ENCODE results near the gene ZNF283. TPM values are rescaled to one million over a fixed set of nuclear protein-coding genes. Genes with fewer than 3 reads are reported as not detected.
A peak's percentile ranks its signal among the peaks of the same experiment; 100 is the strongest.

Gene ZNF283
- total and polyA plus RNA-seq, 9 of the 15 experiments (the other 6 are each of a cell fraction or from before 2014, with no cell fraction given): 6.0 to 19.5 (median 9.8) TPM

DNA sequence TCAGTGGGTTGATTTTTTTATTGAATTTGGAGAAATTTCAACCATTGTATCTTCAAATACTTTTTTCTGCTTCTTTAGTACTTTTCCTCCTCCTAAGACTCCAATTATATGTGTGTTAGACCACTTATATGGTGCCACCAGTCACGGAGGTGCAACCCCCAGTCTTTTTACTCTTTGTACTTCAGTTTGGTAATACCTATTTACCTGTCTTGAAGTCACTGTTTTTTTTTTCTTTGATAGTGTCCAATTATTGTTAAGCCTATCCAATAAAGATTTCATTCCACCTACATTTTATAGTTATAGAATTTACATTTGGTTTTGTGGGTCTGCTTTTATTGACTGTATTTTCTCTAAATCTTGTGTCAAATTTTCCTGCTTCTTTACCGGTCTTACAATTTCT lies 14.9 kb downstream of the ZNF283 start:
- no peak overlapping the region for H3K27ac ChIP-seq (ENCODE audit: extremely low read depth, low read depth, low read length)
- H3K36me3 ChIP-seq (ENCODE audit: control insufficient read depth, insufficient read depth, low read length): peaks cover 59% of the 10 kb centered on the region
- FAIRE-seq: no peak
- no peak overlapping the region for H3K4me2 ChIP-seq (ENCODE audit: insufficient read depth, low read length)
- no peak overlapping the region for H3K4me3 ChIP-seq
- H4K20me1 ChIP-seq (replicated peaks; ENCODE audit: control insufficient read depth, insufficient read depth, low read length): no peaks in the 10 kb centered on the region
- 75% methylated on average over 2 of the region's 2 CpGs for WGBS (ENCODE audit: insufficient coverage, low coverage, missing lambda C conversion rate)
- no peaks in the 10 kb centered on the region for H3K4me1 ChIP-seq (replicated peaks in 1 of 2; ENCODE audit: control insufficient read depth in 2 of 2, insufficient read depth in 2 of 2, low read length in 2 of 2)
- no peak for DNase-seq (ENCODE audit: extremely low read depth in 1 of 4, low spot score in 3 of 4)
- no peak for ATAC-seq
- H3K9ac ChIP-seq (ENCODE audit: insufficient read depth in 1 of 2, low read depth in 2 of 2, low read length in 2 of 2): no peak overlapping the region
- in situ Hi-C loops (cut with MboI) (no loop called here), intact Hi-C loops (cut with micrococcal nuclease) (no loop called here)
- H3K27me3 ChIP-seq (ENCODE audit: control insufficient read depth in 2 of 2, insufficient read depth in 2 of 2, low read length in 2 of 2): no peaks in the 10 kb centered on the region
- H3K79me2 ChIP-seq (ENCODE audit: control insufficient read depth, insufficient read depth, low read length): no peaks in the 10 kb centered on the region
- POLR2A ChIA-PET: no interaction called here
- CTCF ChIA-PET (ENCODE audit: low intra/inter-chr PET ratio): no interaction called here
- peaks cover 13% of the 10 kb centered on the region for H3K9me3 ChIP-seq (replicated peaks; ENCODE audit: control insufficient read depth, insufficient read depth, low read depth, low read length)
- H3K9me1 ChIP-seq (ENCODE audit: control insufficient read depth, insufficient read depth, low read length): no peaks in the 10 kb centered on the region
- no peak overlapping the region for H2AFZ ChIP-seq (ENCODE audit: low read depth, low read length)
- BruUV-seq (replicated peaks): no TSS peak
- TF ChIP-seq RBM14 (IDR thresholded peaks at IDR 0.05; ENCODE audit: borderline replicate concordance, insufficient read depth, low read depth, low read length) (no peak), CBFB (CRISPR knock-in tag; IDR thresholded peaks at IDR 0.05) (no peak), NFE2 (IDR thresholded peaks at IDR 0.05; ENCODE audit: low read depth) (no peak), FIP1L1 (IDR thresholded peaks at IDR 0.05; ENCODE audit: low read depth, low read length, poor library complexity, severe bottlenecking) (no peak), MAFK (IDR thresholded peaks at IDR 0.05; ENCODE audit: low read length) (no peak), SMARCA5 (IDR thresholded peaks at IDR 0.05) (no peak), AFF1 (IDR thresholded peaks at IDR 0.05; ENCODE audit: low read depth in 1 of 2, partially characterized antibody in 2 of 2) (peak in 1 of 2 experiments; percentile 92), E2F8 (IDR thresholded peaks at IDR 0.05; ENCODE audit: low read depth, partially characterized antibody) (no peak), GATAD2B (IDR thresholded peaks at IDR 0.05; ENCODE audit: borderline replicate concordance) (no peak)
- TF ChIP-seq, protein P1, sequence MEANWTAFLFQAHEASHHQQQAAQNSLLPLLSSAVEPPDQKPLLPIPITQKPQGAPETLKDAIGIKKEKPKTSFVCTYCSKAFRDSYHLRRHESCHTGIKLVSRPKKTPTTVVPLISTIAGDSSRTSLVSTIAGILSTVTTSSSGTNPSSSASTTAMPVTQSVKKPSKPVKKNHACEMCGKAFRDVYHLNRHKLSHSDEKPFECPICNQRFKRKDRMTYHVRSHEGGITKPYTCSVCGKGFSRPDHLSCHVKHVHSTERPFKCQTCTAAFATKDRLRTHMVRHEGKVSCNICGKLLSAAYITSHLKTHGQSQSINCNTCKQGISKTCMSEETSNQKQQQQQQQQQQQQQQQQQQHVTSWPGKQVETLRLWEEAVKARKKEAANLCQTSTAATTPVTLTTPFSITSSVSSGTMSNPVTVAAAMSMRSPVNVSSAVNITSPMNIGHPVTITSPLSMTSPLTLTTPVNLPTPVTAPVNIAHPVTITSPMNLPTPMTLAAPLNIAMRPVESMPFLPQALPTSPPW (CRISPR knock-in tag; IDR thresholded peaks at IDR 0.05): no peak
- TF ChIP-seq, protein P2, sequence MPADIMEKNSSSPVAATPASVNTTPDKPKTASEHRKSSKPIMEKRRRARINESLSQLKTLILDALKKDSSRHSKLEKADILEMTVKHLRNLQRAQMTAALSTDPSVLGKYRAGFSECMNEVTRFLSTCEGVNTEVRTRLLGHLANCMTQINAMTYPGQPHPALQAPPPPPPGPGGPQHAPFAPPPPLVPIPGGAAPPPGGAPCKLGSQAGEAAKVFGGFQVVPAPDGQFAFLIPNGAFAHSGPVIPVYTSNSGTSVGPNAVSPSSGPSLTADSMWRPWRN (IDR thresholded peaks at IDR 0.05; ENCODE audit: low read depth): no peak
- TF ChIP-seq, protein P3, sequence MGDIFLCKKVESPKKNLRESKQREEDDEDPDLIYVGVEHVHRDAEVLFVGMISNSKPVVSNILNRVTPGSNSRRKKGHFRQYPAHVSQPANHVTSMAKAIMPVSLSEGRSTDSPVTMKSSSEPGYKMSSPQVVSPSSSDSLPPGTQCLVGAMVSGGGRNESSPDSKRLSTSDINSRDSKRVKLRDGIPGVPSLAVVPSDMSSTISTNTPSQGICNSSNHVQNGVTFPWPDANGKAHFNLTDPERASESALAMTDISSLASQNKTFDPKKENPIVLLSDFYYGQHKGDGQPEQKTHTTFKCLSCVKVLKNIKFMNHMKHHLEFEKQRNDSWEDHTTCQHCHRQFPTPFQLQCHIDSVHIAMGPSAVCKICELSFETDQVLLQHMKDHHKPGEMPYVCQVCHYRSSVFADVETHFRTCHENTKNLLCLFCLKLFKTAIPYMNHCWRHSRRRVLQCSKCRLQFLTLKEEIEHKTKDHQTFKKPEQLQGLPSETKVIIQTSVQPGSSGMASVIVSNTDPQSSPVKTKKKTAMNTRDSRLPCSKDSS (IDR thresholded peaks at IDR 0.05; ENCODE audit: low read depth, partially characterized antibody): peak; percentile 52

All from K562 (cell line).